NCI-H146 treated with DMSO at 0.1 percent for 48 hours (cell line): ENCODE results near the gene MAEA.

Experiments used
- DNase-seq: peaks from one replicate; lab custom pipeline; 2025; ENCODE audit not compliant: unreplicated experiment; lab: John Stamatoyannopoulos, UW

Gene MAEA

GRCh38 chr4:1249731-1250526 lies 39.8 kb upstream of the MAEA start:
- peak; percentile 5 for DNase-seq

DNA sequence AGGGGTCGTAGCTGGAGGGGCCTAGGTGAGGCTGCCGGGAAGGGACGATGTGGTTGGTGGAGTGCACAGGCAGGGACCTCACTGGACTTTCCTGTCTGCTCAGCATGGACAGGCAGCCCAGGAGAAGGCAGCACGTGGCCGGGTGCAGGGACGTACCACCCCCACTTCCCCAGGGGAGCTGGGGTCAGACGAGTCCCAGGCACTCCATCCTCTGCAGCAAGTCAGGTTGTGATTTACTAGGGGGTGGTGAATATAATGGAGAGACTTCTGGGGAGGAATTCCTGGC lies 39.2 kb upstream of the MAEA start:
- DNase-seq: no peak

GRCh38 chr4:1250921-1251772 lies 38.5 kb upstream of the MAEA start:
- no peak for DNase-seq

- DNase-seq: no peak
These were observed 38.0 kb upstream of the MAEA start for GRCh38 chr4:1251773-1252066.

- DNase-seq: no peak
These were observed 36.7 kb upstream of the MAEA start for GRCh38 chr4:1252928-1253492.

DNA sequence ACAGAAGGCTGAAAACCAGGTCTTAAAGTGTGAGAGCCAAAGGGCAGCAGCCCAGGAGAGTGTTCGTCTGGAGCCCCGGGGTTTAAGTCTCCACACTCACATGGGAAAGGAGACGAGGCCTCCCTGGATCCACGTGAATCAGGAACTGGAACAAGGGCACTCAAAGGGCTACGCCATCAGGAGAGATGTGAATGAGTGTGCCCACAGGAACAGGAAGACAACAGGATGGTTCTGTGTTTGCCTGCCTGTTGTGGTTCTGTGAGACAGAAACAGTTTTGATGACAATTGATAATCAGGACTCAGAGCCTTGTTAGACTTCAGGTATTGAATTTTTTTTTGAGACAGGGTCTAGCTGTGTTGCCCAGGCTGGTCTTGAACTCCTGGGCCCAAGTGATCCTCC lies 35.9 kb upstream of the MAEA start:
- no peak for DNase-seq

GRCh38 chr4:1255151-1255550 lies 34.5 kb upstream of the MAEA start:
- DNase-seq: no peak

GRCh38 chr4:1255699-1256098 lies 34.0 kb upstream of the MAEA start:
- no peak for DNase-seq

GRCh38 chr4:1258457-1258856 lies 31.2 kb upstream of the MAEA start:
- DNase-seq: no peak

DNA sequence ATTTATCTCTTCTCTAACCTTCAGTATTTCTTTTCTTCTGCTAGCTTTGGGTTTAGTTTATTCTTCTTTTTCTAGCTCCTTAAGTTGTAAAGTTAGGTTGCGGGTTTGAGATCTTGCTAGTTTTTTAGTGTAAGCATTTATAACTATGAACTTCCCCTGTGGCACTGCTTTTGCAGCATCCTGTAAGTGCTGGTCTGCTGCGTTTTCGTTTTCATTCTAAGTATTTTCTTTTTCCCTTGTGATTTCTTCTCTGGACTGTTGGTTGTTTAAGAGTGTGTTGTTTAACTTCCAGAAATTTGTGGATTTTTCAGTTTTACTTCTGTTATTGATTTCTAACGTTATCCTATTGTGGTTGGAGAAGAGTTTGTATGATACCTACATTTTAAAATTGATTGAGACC lies 29.7 kb upstream of the MAEA start:
- DNase-seq: no peak

GRCh38 chr4:1260418-1261106 lies 29.1 kb upstream of the MAEA start:
- no peak for DNase-seq

GRCh38 chr4:1261107-1261928 lies 28.4 kb upstream of the MAEA start:
- DNase-seq: no peak

DNA sequence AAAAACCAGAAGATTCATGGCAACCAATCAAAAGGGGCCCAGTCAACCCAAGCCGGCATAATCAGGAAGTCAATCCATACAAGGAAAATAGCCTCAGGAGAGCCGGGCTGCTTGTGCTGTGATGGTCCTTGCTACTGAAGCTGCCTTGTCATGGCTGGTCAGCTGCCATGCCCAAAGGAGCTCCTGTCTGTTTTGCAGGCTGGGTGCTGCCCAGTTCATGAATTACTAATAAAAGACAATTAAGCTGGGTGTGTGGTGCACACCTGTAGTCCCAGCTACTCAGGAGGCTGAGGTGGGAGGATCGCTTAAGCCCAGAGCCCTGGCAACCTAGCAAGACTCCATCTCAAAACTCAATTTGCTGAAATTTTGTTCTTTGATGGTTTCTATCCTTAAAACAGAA lies 24.7 kb upstream of the MAEA start:
- DNase-seq: no peak

DNA sequence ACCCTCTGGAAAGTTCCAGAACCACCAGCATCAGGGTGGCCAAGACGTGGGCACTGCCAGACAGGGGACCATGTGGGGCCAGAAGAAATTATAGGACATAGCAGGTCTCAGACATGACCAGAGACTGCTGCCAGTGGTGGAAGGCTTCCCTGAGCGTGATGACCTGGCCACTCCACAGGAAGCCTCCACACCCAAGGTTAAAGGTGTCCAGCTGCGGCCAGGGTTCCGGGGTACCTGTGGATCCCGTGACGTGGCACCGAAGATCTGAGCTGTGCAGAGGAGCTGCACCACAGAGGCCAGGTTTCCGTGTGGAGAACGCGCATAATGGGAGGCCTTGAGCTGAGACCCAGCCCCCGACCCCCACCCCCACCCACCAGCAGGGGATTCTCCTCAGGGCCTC lies 24.3 kb upstream of the MAEA start:
- DNase-seq: no peak

DNA sequence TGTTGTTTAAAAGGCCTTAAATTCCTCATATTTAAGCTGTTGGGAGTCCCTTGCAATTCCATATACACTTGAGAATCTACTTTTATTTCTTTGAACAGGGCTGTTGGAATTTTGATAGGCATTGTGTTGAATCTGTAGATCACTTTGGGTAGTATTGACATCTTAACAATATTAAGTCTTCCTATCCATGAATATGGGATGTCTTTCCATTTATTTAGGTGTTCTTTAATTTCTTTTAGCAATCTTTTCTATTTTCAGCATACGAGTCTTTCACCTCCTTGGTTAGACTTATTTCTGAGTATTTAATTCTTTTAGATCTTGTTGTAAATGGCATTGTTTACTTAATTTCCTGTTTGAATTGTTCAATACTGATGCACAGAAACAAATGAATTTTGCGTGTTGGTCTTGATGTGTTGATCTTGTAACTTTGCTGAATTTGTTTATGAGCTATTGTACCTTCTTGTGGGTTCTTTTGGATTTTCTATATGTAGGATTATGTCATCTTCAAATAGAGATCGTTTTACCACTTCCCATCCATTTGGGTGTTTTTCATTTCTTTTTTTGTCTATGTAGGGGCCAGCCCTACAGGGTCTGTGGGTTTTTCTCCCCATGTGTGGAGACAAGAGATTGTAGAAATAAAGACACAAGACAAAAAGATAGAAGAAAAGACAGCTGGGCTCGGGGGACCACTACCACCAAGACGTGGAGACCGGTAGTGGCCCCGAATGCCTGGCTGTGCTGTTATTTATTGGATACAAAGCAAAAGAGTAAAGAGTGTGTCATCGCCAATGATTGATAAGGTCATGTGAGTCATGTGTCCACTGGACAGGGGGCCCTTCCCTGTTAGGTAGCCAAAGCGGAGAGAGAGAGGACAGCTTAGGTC lies 22.6 kb upstream of the MAEA start:
- DNase-seq: no peak

DNA sequence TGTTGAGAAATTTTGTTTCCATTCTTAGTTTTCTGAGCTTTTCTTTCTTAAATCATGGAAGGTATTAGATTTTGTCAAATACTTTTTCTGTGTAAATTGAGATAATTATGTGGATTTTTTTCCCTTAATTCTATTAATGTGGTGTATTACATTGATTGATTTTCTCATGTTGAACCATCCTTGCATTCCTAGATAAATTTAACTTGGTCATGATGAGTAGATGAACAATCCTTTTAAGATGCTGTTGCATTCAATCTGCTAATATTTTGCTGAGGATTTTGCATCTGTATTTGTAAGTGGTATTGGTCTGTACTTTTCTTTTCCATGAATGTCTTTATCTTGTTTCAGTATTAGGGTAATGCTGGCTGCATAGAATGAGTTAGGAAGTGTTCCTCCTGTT lies 20.5 kb upstream of the MAEA start:
- no peak for DNase-seq

- DNase-seq: no peak
These were observed 18.0 kb upstream of the MAEA start for GRCh38 chr4:1271686-1272085.

DNA sequence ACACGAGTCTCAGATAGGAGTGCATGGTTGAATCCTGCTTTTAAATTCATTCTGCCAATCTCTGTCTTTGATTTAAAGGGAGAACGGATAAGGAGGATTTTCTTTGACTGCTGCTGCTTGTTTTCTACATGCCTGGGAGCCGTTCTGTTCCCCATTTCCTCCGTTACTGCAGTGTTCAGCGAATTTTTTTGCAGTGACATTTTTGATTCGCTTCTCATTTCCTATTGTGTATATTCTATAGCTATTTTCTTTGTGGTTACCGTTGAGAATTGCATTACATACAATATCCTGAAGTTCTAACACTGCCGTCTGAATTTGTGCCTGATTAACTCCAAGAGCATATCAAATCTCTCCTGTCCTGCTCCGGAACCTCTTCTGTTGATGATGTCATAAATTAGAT lies 14.8 kb upstream of the MAEA start:
- DNase-seq: no peak

DNA sequence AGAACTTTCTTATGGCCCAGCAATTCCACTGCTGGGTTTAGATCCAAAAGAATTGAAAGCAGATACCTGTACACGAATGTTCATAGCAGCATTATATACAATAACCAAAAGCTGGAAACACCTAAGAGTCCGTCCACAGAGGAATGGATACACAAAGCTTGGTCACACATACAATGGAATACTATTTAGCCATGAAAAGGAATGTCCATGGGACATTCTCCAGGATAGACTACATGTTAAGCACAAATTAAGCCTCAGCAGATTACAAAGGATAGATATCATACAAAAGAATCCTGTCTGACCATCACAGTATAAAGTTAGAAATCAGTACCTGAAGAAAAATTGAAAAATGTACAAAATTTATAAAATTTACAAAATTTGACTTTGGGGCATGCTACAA lies 12.7 kb upstream of the MAEA start:
- no peak for DNase-seq
